Measurements from ENCODE around the gene GSDME. TPM values are rescaled to one million over a fixed set of nuclear protein-coding genes. Genes with fewer than 3 reads are reported as not detected.
A peak's percentile ranks its signal among the peaks of the same experiment; 100 is the strongest.

Gene GSDME
- total RNA-seq, 1 donor = 0.27 TPM

DNA sequence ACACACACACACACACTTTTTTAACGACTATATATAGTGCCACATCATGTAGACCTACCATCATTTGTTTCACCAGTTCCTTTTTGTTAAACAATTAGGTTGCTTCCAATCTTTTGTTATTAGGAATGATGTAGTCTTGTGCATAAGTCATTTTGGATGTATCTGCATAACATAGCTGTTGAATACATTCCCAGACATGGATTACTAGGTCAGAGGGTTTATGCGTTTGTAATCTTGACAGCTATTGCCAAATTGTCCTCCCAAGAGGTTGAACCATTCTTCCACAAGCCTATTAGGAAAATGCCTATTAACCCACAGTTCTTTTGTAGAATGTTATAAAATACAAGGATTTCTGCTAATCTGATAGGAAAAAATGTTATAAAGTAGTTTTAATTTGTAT, 96.7 kb downstream of the GSDME start:
- DNase-seq (ENCODE audit: low read depth in 2 of 3, low spot score in 2 of 3) = no peak

DNA sequence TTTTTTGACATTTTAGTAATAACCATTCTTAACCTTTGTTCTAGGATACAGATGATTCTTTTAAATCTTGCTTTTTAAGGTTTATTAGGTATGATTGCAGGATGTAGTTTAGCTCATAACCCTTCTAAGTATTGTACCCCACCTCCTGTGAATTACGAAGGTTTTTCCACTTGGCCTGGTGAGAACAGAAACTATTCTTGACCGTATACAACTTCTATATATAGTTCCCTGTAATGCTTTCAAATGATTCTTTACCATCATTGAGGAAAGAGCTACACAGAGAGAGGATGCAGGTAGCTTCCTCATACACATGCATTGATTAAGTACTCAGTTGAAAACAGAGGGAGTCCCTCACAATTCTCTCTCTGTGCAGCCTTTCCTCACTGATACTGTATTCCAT, 97.8 kb downstream of the GSDME start:
- DNase-seq (ENCODE audit: low read depth in 2 of 3, low spot score in 2 of 3) = no peak

DNA sequence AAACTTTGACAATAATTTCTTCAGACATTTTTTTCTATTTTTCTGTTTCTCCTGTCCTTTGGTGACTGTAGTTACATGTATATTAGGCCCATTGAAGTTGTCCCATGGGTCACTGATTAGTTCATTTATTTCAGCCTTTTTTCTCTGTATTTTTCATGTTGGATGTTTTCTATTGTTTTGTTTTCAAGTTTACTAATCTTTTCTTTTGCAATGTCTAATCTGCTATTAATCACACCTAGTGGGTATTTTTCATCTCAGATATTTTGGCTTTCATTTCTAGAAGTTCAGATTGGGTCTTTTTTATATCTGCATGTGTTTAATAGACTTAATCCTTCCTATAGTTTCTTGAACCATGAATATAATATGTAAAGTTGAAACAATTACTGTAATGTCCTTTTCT, 99.3 kb downstream of the GSDME start:
- no peak for DNase-seq (ENCODE audit: low read depth in 2 of 3, low spot score in 2 of 3)

DNA sequence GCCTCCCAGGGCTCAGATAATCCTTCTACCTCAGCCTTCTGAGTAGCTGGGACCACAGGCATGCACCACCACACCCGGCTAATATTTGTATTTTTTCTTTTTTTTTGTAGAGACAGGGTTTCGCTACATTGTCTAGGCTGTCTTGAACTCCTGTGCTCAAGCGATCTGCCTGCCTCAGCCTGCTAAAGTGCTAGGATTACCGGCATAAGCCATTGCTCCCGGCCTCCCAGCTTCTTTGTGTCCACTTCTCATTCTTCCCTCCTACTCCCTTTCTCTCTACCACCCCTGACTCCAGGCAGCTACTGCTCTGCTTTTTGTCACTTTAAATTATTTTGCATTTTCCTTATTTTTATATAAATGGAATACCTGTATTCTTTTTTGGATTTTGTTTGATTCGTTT, 100.7 kb downstream of the GSDME start:
- DNase-seq (ENCODE audit: low read depth in 2 of 3, low spot score in 2 of 3) = no peak

DNA sequence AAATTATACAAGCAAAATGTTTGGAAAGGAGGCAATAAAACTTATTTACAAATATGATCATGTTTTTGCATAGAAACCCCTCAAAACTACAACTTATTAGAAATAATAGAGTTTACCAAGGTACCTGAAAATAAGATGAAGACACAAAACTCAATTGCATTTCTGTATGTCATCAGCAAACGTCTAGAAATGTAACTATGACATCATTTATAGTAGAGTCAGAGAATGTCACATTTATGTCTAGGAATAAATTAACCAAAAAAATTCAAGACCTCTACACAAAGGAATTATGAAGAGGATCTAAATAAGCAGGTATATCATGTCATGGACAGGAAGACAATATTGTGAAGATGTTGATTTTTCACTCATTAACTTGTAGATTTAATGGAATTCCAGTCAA, 103.0 kb downstream of the GSDME start:
- no peak for DNase-seq (ENCODE audit: low read depth in 2 of 3, low spot score in 2 of 3)

DNA sequence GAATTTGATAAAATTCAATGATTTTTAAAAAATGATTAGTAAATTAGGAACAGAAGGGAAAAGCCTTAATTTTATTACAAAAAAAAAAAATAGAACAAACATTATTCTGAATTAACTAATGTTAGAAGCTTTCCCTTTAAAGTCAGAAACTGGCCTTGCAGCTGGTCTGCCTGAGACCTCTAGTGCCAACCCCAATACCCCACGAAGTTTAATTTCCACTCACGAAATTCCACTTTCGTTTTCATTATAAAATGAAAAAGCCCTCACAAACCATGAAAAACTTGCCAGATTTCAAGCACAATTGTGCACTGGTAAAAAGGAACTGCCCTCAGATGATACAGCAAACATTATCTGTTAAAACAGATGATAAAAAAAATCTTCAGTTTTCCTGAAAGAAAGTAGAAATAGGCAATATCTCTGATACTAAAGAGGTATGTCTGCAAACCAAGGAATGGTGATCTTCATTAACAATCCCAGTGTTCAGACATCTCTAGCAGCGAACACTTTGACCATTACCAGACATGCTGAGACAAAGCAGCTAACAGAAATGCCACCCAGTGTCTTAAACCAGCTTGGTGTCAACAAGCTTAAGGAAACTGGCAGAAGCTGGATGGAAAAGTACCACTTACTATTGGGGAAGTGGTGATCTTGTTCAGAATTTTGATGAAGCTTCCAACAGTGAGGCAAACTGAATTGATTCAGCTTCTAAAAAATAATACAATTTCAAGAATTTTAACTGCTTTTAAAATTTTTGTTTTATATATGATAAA, 103.8 kb downstream of the GSDME start:
- DNase-seq (ENCODE audit: low read depth in 2 of 3, low spot score in 2 of 3) = peak in 2 of 3 donors; percentile 35 to 71

- DNase-seq (ENCODE audit: low read depth in 2 of 3, low spot score in 2 of 3) = peak in 2 of 3 donors; percentile 6 to 20
These were observed 104.9 kb downstream of the GSDME start for GRCh38 chr7:24652251-24652939.

Other genes starting within 250 kb of the GSDME start
- gene PALS2, start 184.0 kb downstream of the GSDME start, total RNA-seq = 7.5 TPM
- 8.1 TPM for gene OSBPL3, start 222.7 kb upstream of the GSDME start, total RNA-seq